Forelimb muscle (tissue), 1 donor: ENCODE measurements around the gene ANKRD6. TPM values are rescaled to one million over a fixed set of nuclear protein-coding genes. Genes with fewer than 3 reads are reported as not detected.
"Not testable (repeated sequence)": the region's sequence is repeated elsewhere in the genome, so short reads cannot be mapped to it uniquely, and the experiment has no call there.

ENCODE experiments used
- DNase-seq: peaks from one replicate; pipeline ENCODE4 v3.0.0-alpha.2; 2013; ENCODE audit warnings: low read depth
- polyA plus RNA-seq: library from polyadenylated mRNA; unstranded; fragments of 120-200 nt; gene quantifications from one replicate; pipeline ENCODE4 v1.2.1, GENCODE V29; 2013; ENCODE audit not compliant: insufficient read length

ANKRD6 gene
- polyA plus RNA-seq: 8.3 TPM

- DNase-seq: no peak
Observed at GRCh38 chr6:89432875-89433251, at the start of gene ANKRD6. ANKRD6 (plus strand) TSS chr6:89433152; CDS start chr6:89566977, 133,825 bp downstream.

GRCh38 chr6:89385156-89385667 is 47.7 kb upstream of the ANKRD6 start:
- DNase-seq: no peak

- no peak for DNase-seq
Observed at GRCh38 chr6:89385846-89386245, 47.1 kb upstream of the ANKRD6 start.

GRCh38 chr6:89386917-89387491 is 45.9 kb upstream of the ANKRD6 start:
- DNase-seq: no peak

GRCh38 chr6:89387516-89388201 is 45.3 kb upstream of the ANKRD6 start:
- no peak for DNase-seq

- DNase-seq: no peak
Observed at GRCh38 chr6:89388846-89389245, 44.1 kb upstream of the ANKRD6 start.

- DNase-seq: no peak
Observed at GRCh38 chr6:89392823-89393222, 40.1 kb upstream of the ANKRD6 start.

GRCh38 chr6:89393659-89394058 is 39.3 kb upstream of the ANKRD6 start:
- no peak for DNase-seq

GRCh38 chr6:89397884-89398283 is 35.1 kb upstream of the ANKRD6 start:
- not testable (repeated sequence) for DNase-seq

GRCh38 chr6:89398762-89399525 is 34.0 kb upstream of the ANKRD6 start:
- DNase-seq: no peak

- DNase-seq: no peak
Observed at GRCh38 chr6:89400050-89400449, 32.9 kb upstream of the ANKRD6 start.

GRCh38 chr6:89400912-89401399 is 32.0 kb upstream of the ANKRD6 start:
- no peak for DNase-seq

- DNase-seq: no peak
Observed at GRCh38 chr6:89402776-89403175, 30.2 kb upstream of the ANKRD6 start.

GRCh38 chr6:89404512-89404911 is 28.4 kb upstream of the ANKRD6 start:
- DNase-seq: no peak

GRCh38 chr6:89406141-89406540 is 26.8 kb upstream of the ANKRD6 start:
- DNase-seq: no peak

GRCh38 chr6:89409461-89410035 is 23.4 kb upstream of the ANKRD6 start:
- no peak for DNase-seq

GRCh38 chr6:89410231-89410761 is 22.7 kb upstream of the ANKRD6 start:
- DNase-seq: no peak

GRCh38 chr6:89410788-89411144 is 22.2 kb upstream of the ANKRD6 start:
- DNase-seq: no peak

- DNase-seq: no peak
Observed at GRCh38 chr6:89411145-89412070, 21.5 kb upstream of the ANKRD6 start.

- DNase-seq: no peak
Observed at GRCh38 chr6:89412071-89413005, 20.6 kb upstream of the ANKRD6 start, which contains the start of gene RRAGD. RRAGD (minus strand) TSS chr6:89412273; CDS start chr6:89411993, 280 bp downstream.
